ENCODE data around the gene KLHL11.

DNA sequence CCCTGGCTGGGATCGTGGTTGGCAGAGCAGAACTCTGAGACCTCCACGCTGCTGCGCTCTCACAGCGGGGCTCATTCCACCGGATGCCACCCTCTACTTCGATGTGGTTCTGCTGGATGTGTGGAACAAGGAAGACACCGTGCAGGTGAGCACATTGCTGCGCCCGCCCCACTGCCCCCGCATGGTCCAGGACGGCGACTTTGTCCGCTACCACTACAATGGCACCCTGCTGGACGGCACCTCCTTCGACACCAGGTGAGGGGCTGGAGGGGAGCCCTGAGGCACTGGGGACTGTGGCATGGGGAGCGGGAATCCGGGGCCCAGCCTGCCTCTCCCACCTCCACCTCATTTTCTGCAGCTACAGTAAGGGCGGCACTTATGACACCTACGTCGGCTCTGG, 47.2 kb downstream of the KLHL11 start:
- TF ChIP-seq, protein P1, sequence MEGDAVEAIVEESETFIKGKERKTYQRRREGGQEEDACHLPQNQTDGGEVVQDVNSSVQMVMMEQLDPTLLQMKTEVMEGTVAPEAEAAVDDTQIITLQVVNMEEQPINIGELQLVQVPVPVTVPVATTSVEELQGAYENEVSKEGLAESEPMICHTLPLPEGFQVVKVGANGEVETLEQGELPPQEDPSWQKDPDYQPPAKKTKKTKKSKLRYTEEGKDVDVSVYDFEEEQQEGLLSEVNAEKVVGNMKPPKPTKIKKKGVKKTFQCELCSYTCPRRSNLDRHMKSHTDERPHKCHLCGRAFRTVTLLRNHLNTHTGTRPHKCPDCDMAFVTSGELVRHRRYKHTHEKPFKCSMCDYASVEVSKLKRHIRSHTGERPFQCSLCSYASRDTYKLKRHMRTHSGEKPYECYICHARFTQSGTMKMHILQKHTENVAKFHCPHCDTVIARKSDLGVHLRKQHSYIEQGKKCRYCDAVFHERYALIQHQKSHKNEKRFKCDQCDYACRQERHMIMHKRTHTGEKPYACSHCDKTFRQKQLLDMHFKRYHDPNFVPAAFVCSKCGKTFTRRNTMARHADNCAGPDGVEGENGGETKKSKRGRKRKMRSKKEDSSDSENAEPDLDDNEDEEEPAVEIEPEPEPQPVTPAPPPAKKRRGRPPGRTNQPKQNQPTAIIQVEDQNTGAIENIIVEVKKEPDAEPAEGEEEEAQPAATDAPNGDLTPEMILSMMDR (conservative IDR thresholded peaks at IDR 0.05 in 1 of 2, IDR thresholded peaks at IDR 0.05 in 1 of 2; ENCODE audit: low read depth in 1 of 2, low read length in 2 of 2), result no peak
- TF ChIP-seq EZH2 (IDR thresholded peaks at IDR 0.05; ENCODE audit: low read length, missing control alignments), result no peak
